OCI-LY7 (cell line): ENCODE results near the gene TEX48.

Experiments
- EZH2phosphoT487 ChIP-seq: fragments of 200-600 bp; sonication (generic); IDR thresholded peaks from 2 replicates; pipeline ENCODE4 v1.6.1; 2018; ENCODE audit warnings: low read depth, borderline replicate concordance, mild to moderate bottlenecking, mixed run types, antibody characterized with exemption, low read length, moderate library complexity, mixed read lengths
- TF ChIP-seq, protein P1 (sequence below): fragments of 200-600 bp; sonication (generic); conservative IDR thresholded peaks from 2 replicates; pipeline ENCODE4 v1.5.1; 2014; ENCODE audit warnings: mild to moderate bottlenecking, antibody characterized with exemption, low read length, moderate library complexity, mixed read lengths

- TF ChIP-seq, protein P1, sequence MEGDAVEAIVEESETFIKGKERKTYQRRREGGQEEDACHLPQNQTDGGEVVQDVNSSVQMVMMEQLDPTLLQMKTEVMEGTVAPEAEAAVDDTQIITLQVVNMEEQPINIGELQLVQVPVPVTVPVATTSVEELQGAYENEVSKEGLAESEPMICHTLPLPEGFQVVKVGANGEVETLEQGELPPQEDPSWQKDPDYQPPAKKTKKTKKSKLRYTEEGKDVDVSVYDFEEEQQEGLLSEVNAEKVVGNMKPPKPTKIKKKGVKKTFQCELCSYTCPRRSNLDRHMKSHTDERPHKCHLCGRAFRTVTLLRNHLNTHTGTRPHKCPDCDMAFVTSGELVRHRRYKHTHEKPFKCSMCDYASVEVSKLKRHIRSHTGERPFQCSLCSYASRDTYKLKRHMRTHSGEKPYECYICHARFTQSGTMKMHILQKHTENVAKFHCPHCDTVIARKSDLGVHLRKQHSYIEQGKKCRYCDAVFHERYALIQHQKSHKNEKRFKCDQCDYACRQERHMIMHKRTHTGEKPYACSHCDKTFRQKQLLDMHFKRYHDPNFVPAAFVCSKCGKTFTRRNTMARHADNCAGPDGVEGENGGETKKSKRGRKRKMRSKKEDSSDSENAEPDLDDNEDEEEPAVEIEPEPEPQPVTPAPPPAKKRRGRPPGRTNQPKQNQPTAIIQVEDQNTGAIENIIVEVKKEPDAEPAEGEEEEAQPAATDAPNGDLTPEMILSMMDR: no peak
- TF ChIP-seq EZH2phosphoT487: no peak
These were observed 16.0 kb upstream of the TEX48 start for GRCh38 chr9:114697951-114698351.
